Measurements from ENCODE around the gene PARVB. TPM values are rescaled to one million over a fixed set of nuclear protein-coding genes. Genes with fewer than 3 reads are reported as not detected.

The PARVB gene
- total and polyA plus RNA-seq, 2 of the 8 experiments (the other 6 are each of a cell fraction or from before 2014, with no cell fraction given) = 14.5 to 18.6 TPM

- TF ChIP-seq JUND (IDR thresholded peaks at IDR 0.05; ENCODE audit: low read length) (no peak), JUN (IDR thresholded peaks at IDR 0.05; ENCODE audit: low read depth, low read length) (no peak), KDM5A (IDR thresholded peaks at IDR 0.05; ENCODE audit: low read length) (no peak), POLR2AphosphoS5 (IDR thresholded peaks at IDR 0.05; ENCODE audit: low read depth, low read length) (no peak), CREB1 (IDR thresholded peaks at IDR 0.05) (no peak), KDM4A (IDR thresholded peaks at IDR 0.05; ENCODE audit: low read depth, low read length, severe bottlenecking) (no peak), RBBP5 (IDR thresholded peaks at IDR 0.05; ENCODE audit: borderline replicate concordance, low read depth, low read length) (no peak)
Observed at GRCh38 chr22:44203203-44203602, 179.1 kb downstream of the PARVB start (continued).
